ENCODE data around the gene SYCP3.

Gene SYCP3

GRCh38 chr12:101738920-101739665 is at the start of gene SYCP3:
TSS of gene SYCP3 (minus strand) at chr12:101739462. CDS start at chr12:101737935, 1,527 bp downstream.
- no peak for DNase-seq

- no peak for DNase-seq
These were observed 46.4 kb upstream of the SYCP3 start for GRCh38 chr12:101785671-101786070.

GRCh38 chr12:101784376-101784775 is 45.1 kb upstream of the SYCP3 start:
- DNase-seq, result no peak

- no peak for DNase-seq
These were observed 44.6 kb upstream of the SYCP3 start for GRCh38 chr12:101783838-101784237.

- DNase-seq, result no peak
These were observed 43.9 kb upstream of the SYCP3 start for GRCh38 chr12:101783150-101783549.

- DNase-seq, result no peak
These were observed 43.0 kb upstream of the SYCP3 start for GRCh38 chr12:101782273-101782731.

GRCh38 chr12:101781834-101782233 is 42.6 kb upstream of the SYCP3 start:
- no peak for DNase-seq

- DNase-seq, result no peak
These were observed 41.3 kb upstream of the SYCP3 start for GRCh38 chr12:101780599-101780998.

GRCh38 chr12:101779626-101780025 is 40.4 kb upstream of the SYCP3 start:
- DNase-seq, result no peak

- no peak for DNase-seq
These were observed 39.9 kb upstream of the SYCP3 start for GRCh38 chr12:101779200-101779599.

- no peak for DNase-seq
These were observed 38.7 kb upstream of the SYCP3 start for GRCh38 chr12:101777978-101778377.

- DNase-seq, result no peak
These were observed 38.2 kb upstream of the SYCP3 start for GRCh38 chr12:101777485-101777884.

- DNase-seq, result no peak
These were observed 36.6 kb upstream of the SYCP3 start for GRCh38 chr12:101775816-101776215.

- DNase-seq, result no peak
These were observed 34.4 kb upstream of the SYCP3 start for GRCh38 chr12:101773650-101774162.

GRCh38 chr12:101772012-101772775 is 32.9 kb upstream of the SYCP3 start:
- no peak for DNase-seq

GRCh38 chr12:101769865-101770264 is 30.6 kb upstream of the SYCP3 start:
- no peak for DNase-seq

GRCh38 chr12:101768781-101769180 is 29.5 kb upstream of the SYCP3 start:
- DNase-seq, result no peak

- DNase-seq, result no peak
These were observed 28.3 kb upstream of the SYCP3 start for GRCh38 chr12:101767537-101767936.

GRCh38 chr12:101764051-101764792 is 25.0 kb upstream of the SYCP3 start:
- no peak for DNase-seq

- no peak for DNase-seq
These were observed 24.1 kb upstream of the SYCP3 start for GRCh38 chr12:101763246-101763931.

GRCh38 chr12:101761781-101762180 is 22.5 kb upstream of the SYCP3 start:
- no peak for DNase-seq

GRCh38 chr12:101761350-101761749 is 22.1 kb upstream of the SYCP3 start:
- DNase-seq, result no peak
